SU-DHL-6 (cell line): ENCODE measurements around the gene AGAP1.

Experiments used
- EZH2phosphoT487 ChIP-seq: fragments of 200-600 bp; sonication (generic), shearing (Covaris generic); conservative IDR thresholded peaks from 2 replicates; pipeline ENCODE4 v1.6.1; 2018; ENCODE audit warnings: mild to moderate bottlenecking, antibody characterized with exemption, low read length, moderate library complexity, mixed read lengths
- TF ChIP-seq, protein P1 (sequence below): fragments of 200-600 bp; sonication (generic); IDR thresholded peaks from one replicate; pipeline ENCODE4 v1.5.1; 2017; ENCODE audit warnings: antibody characterized with exemption, mild to moderate bottlenecking, low read length, moderate library complexity; ENCODE audit not compliant: insufficient read depth, poor library complexity, severe bottlenecking

DNA sequence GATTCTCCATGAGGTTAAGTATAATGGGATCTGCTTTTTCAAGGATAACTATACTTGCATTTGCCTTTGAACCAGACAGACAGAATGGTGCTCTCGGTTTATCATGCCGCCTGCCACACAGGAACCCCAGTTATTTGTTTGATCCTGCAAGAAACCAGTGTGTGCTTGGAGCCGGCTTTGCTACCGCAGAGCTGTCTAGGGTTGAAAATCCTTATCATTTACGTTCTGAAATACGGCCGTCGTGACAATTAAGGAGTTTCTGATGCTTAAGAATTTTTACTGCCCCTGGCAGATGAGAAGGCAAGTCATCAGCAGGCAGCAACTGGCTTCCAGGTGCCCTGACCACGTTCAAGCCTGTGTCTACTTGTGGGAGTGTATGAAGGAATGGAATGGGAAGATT lies 562.3 kb downstream of the AGAP1 start:
- TF ChIP-seq, protein P1, sequence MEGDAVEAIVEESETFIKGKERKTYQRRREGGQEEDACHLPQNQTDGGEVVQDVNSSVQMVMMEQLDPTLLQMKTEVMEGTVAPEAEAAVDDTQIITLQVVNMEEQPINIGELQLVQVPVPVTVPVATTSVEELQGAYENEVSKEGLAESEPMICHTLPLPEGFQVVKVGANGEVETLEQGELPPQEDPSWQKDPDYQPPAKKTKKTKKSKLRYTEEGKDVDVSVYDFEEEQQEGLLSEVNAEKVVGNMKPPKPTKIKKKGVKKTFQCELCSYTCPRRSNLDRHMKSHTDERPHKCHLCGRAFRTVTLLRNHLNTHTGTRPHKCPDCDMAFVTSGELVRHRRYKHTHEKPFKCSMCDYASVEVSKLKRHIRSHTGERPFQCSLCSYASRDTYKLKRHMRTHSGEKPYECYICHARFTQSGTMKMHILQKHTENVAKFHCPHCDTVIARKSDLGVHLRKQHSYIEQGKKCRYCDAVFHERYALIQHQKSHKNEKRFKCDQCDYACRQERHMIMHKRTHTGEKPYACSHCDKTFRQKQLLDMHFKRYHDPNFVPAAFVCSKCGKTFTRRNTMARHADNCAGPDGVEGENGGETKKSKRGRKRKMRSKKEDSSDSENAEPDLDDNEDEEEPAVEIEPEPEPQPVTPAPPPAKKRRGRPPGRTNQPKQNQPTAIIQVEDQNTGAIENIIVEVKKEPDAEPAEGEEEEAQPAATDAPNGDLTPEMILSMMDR = no peak
- TF ChIP-seq EZH2phosphoT487 = no peak
